ENCODE data around the gene LLGL2.

DNA sequence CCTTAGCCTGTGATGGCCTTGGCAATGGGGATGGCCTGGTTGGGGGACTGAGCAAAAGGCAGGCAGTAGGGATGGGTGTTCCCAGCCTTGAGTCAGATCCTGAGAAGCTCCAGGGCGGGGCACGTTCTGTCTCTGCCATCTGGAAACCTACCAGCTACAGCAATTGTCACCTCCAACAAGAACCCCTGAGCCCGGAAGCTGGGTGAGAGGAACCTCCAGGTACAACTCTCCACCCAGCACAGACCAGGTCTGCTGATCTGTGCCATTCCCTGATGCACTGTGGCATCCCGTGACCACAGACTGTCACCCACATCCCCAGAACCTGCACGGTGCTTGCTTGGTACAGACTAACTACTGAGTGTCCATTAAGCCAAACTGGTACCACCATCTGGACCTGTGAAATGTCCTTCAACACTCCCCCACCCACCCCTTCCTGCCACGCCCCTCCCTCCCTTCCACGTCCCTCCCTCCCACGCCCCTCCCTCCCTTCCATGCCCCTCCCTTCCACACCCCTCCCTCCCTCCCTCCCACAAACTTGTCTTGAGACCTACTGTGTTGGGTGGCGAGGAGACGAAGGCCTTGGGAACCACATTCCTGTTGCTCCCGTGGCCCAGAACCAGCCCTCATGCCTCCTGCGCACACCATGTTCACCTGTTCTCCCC lies 78.7 kb downstream of the LLGL2 start:
- TF ChIP-seq CTCF (conservative IDR thresholded peaks at IDR 0.05 in 1 of 2, IDR thresholded peaks at IDR 0.05 in 1 of 2; ENCODE audit: low read depth in 1 of 2, low read length in 2 of 2) (no peak), EZH2 (IDR thresholded peaks at IDR 0.05; ENCODE audit: low read length, missing control alignments) (no peak)
